ENCODE data around the gene VAC14.

Gene VAC14

GRCh38 chr16:70713824-70714223 is 87.1 kb downstream of the VAC14 start:
- H4K20me1 ChIP-seq: no peaks in the 10 kb centered on the region
- peaks cover 78% of the 10 kb centered on the region for H3K4me1 ChIP-seq
- H3K4me2 ChIP-seq: peak overlapping the region; percentile 80
- H3K9ac ChIP-seq: peak overlapping the region; percentile 50; the same call in 1 of the 2 replicates
- H3K27ac ChIP-seq: peak overlapping the region; percentile 66
- no peak overlapping the region for H3K4me3 ChIP-seq
- TF ChIP-seq Cebpa-rat (IDR thresholded peaks at IDR 0.05): no peak
- peaks cover 17% of the 10 kb centered on the region for H3K36me3 ChIP-seq
- H3K27me3 ChIP-seq: no peaks in the 10 kb centered on the region
- H3K9me3 ChIP-seq: no peaks in the 10 kb centered on the region

- Histone ChIP-seq H3K4me2 (peak overlapping the region; percentile 80), H4K20me1 (no peaks in the 10 kb centered on the region), H3K4me1 (peaks cover 78% of the 10 kb centered on the region), H3K4me3 (no peak overlapping the region), H3K27me3 (no peaks in the 10 kb centered on the region), H3K36me3 (peaks cover 17% of the 10 kb centered on the region; the same call in 1 of the 2 replicates), H3K27ac (peak overlapping the region; percentile 65), H3K9me3 (no peaks in the 10 kb centered on the region), H3K9ac (peak overlapping the region; percentile 50)
- peak; percentile 17; the same call in 1 of the 2 replicates for TF ChIP-seq Cebpa-rat (IDR thresholded peaks at IDR 0.05)
Measured at GRCh38 chr16:70713342-70713741, 87.6 kb downstream of the VAC14 start.

- Histone ChIP-seq H3K9me3 (no peaks in the 10 kb centered on the region), H3K4me3 (no peak overlapping the region), H4K20me1 (no peaks in the 10 kb centered on the region), H3K36me3 (peaks cover 21% of the 10 kb centered on the region; the same call in 1 of the 2 replicates), H3K27me3 (no peaks in the 10 kb centered on the region), H3K4me2 (peak overlapping the region; percentile 80), H3K9ac (peak overlapping the region; percentile 50; the same call in 1 of the 2 replicates), H3K27ac (peak overlapping the region; percentile 65), H3K4me1 (peaks cover 78% of the 10 kb centered on the region)
- no peak for TF ChIP-seq Cebpa-rat (IDR thresholded peaks at IDR 0.05)
Measured at GRCh38 chr16:70712942-70713341, 88.0 kb downstream of the VAC14 start.

GRCh38 chr16:70712359-70712758 is 88.6 kb downstream of the VAC14 start:
- Histone ChIP-seq H3K27me3 (no peaks in the 10 kb centered on the region), H3K27ac (0 out of 2 replicates have a peak overlapping the region, but pooled peaks have one; percentile 53), H3K9me3 (no peaks in the 10 kb centered on the region), H3K4me3 (no peak overlapping the region), H3K36me3 (peaks cover 21% of the 10 kb centered on the region; the same call in 1 of the 2 replicates), H4K20me1 (no peaks in the 10 kb centered on the region), H3K4me1 (peaks cover 80% of the 10 kb centered on the region), H3K9ac (no peak overlapping the region), H3K4me2 (peak overlapping the region; percentile 80)
- no peak for TF ChIP-seq Cebpa-rat (IDR thresholded peaks at IDR 0.05)

GRCh38 chr16:70711211-70712031 is 89.5 kb downstream of the VAC14 start:
- Histone ChIP-seq H3K4me1 (peaks cover 79% of the 10 kb centered on the region), H3K9ac (0 out of 2 replicates have a peak overlapping the region, but pooled peaks have one; percentile 7), H3K36me3 (peaks cover 21% of the 10 kb centered on the region; the same call in 1 of the 2 replicates)

GRCh38 chr16:70710422-70711210 is 90.3 kb downstream of the VAC14 start:
- Histone ChIP-seq H3K9ac (no peak overlapping the region), H3K27ac (peak overlapping the region; percentile 53), H3K36me3 (peaks cover 21% of the 10 kb centered on the region; the same call in 1 of the 2 replicates), H3K9me3 (no peaks in the 10 kb centered on the region), H3K4me1 (peaks cover 71% of the 10 kb centered on the region), H3K4me2 (peak overlapping the region; percentile 62), H3K4me3 (no peak overlapping the region), H3K27me3 (no peaks in the 10 kb centered on the region), H4K20me1 (no peaks in the 10 kb centered on the region)
- no peak for TF ChIP-seq Cebpa-rat (IDR thresholded peaks at IDR 0.05)

More at GRCh38 chr16:70711211-70712031, 89.5 kb downstream of the VAC14 start:
- H3K4me3 ChIP-seq: no peak overlapping the region
- H3K27ac ChIP-seq: peak overlapping the region; percentile 53
- no peaks in the 10 kb centered on the region for H4K20me1 ChIP-seq
- H3K4me2 ChIP-seq: 0 out of 2 replicates have a peak overlapping the region, but pooled peaks have one; percentile 21
- TF ChIP-seq Cebpa-rat (IDR thresholded peaks at IDR 0.05): no peak
- no peaks in the 10 kb centered on the region for H3K9me3 ChIP-seq
- no peaks in the 10 kb centered on the region for H3K27me3 ChIP-seq

GRCh38 chr16:70709942-70710341 is 91.0 kb downstream of the VAC14 start:
- Histone ChIP-seq H3K9me3 (no peaks in the 10 kb centered on the region), H3K36me3 (peaks cover 21% of the 10 kb centered on the region; the same call in 1 of the 2 replicates), H3K4me1 (peaks cover 64% of the 10 kb centered on the region), H3K4me3 (no peak overlapping the region), H4K20me1 (no peaks in the 10 kb centered on the region), H3K4me2 (peak overlapping the region; percentile 62), H3K27me3 (no peaks in the 10 kb centered on the region), H3K27ac (peak overlapping the region; percentile 74), H3K9ac (no peak overlapping the region; the same call in 1 of the 2 replicates)
- no peak for TF ChIP-seq Cebpa-rat (IDR thresholded peaks at IDR 0.05)

- Histone ChIP-seq H3K4me1 (peaks cover 59% of the 10 kb centered on the region), H3K4me2 (peak overlapping the region; percentile 62), H3K9ac (no peak overlapping the region), H4K20me1 (no peaks in the 10 kb centered on the region), H3K4me3 (no peak overlapping the region), H3K9me3 (no peaks in the 10 kb centered on the region), H3K27me3 (no peaks in the 10 kb centered on the region), H3K36me3 (peaks cover 21% of the 10 kb centered on the region; the same call in 1 of the 2 replicates), H3K27ac (peak overlapping the region; percentile 74)
- TF ChIP-seq Cebpa-rat (IDR thresholded peaks at IDR 0.05): no peak
Measured at GRCh38 chr16:70709457-70709856, 91.5 kb downstream of the VAC14 start.

- Histone ChIP-seq H3K36me3 (peaks cover 21% of the 10 kb centered on the region; the same call in 1 of the 2 replicates), H3K4me2 (no peak overlapping the region), H3K27me3 (no peaks in the 10 kb centered on the region), H3K4me1 (peaks cover 51% of the 10 kb centered on the region), H3K9me3 (no peaks in the 10 kb centered on the region), H4K20me1 (no peaks in the 10 kb centered on the region), H3K4me3 (no peak overlapping the region), H3K27ac (no peak overlapping the region), H3K9ac (no peak overlapping the region)
- TF ChIP-seq Cebpa-rat (IDR thresholded peaks at IDR 0.05): no peak
Measured at GRCh38 chr16:70708366-70709246, 92.4 kb downstream of the VAC14 start.
